Type B pancreatic cell (in vitro differentiated cells): ENCODE results near the gene DSEL. TPM values are rescaled to one million over a fixed set of nuclear protein-coding genes. Genes with fewer than 3 reads are reported as not detected.
A peak's percentile ranks its signal among the peaks of the same experiment; 100 is the strongest.

ENCODE experiments used
- DNase-seq: peaks from one replicate; pipeline ENCODE4 v3.0.0; 2021; ENCODE audit warnings: mixed read lengths; ENCODE audit not compliant: unreplicated experiment; ENCODE audit errors: extremely low spot score
- H3K27ac Mint-ChIP-seq: 2 replicates; pipeline ENCODE4 v1.8.0; 2021; ENCODE audit warnings: mild to moderate bottlenecking, mixed read lengths
- H3K27me3 Mint-ChIP-seq: 2 replicates; pipeline ENCODE4 v1.8.0; 2021; ENCODE audit warnings: mixed read lengths
- H3K36me3 Mint-ChIP-seq: 2 replicates; pipeline ENCODE4 v1.8.0; 2021; ENCODE audit warnings: mixed read lengths
- H3K4me1 Mint-ChIP-seq: one replicate; pipeline ENCODE4 v1.8.0; 2021; ENCODE audit warnings: mixed read lengths; ENCODE audit not compliant: unreplicated experiment
- H3K4me3 Mint-ChIP-seq: 2 replicates; pipeline ENCODE4 v1.8.0; 2021; ENCODE audit warnings: mild to moderate bottlenecking, mixed read lengths
- H3K9me3 Mint-ChIP-seq: 2 replicates; pipeline ENCODE4 v1.8.0; 2021; ENCODE audit warnings: mixed read lengths
- CTCF ChIP-seq: fragments of 200-600 bp; sonication (generic); conservative IDR thresholded peaks from 2 replicates; pipeline ENCODE4 v1.5.0; 2021; ENCODE audit warnings: antibody characterized with exemption, mild to moderate bottlenecking
- long read RNA-seq: library from polyadenylated mRNA; unstranded; transcript quantifications from one replicate; pipeline ENCODE4 v2.0.0, GENCODE V29; 2020
- total RNA-seq: library from RNA; stranded (reverse); gene quantifications from 2 replicates; pipeline ENCODE4 v1.2.1, GENCODE V29; 2021; ENCODE audit warnings: low replicate concordance

The DSEL gene
- 6.2 and 6.9 TPM in 2 replicates for total RNA-seq
- long read RNA-seq, partial matches to known transcripts = 0 of 5 reads
- long read RNA-seq, other reads (novel, unspliced or antisense) = 5 of 5 reads

DNA sequence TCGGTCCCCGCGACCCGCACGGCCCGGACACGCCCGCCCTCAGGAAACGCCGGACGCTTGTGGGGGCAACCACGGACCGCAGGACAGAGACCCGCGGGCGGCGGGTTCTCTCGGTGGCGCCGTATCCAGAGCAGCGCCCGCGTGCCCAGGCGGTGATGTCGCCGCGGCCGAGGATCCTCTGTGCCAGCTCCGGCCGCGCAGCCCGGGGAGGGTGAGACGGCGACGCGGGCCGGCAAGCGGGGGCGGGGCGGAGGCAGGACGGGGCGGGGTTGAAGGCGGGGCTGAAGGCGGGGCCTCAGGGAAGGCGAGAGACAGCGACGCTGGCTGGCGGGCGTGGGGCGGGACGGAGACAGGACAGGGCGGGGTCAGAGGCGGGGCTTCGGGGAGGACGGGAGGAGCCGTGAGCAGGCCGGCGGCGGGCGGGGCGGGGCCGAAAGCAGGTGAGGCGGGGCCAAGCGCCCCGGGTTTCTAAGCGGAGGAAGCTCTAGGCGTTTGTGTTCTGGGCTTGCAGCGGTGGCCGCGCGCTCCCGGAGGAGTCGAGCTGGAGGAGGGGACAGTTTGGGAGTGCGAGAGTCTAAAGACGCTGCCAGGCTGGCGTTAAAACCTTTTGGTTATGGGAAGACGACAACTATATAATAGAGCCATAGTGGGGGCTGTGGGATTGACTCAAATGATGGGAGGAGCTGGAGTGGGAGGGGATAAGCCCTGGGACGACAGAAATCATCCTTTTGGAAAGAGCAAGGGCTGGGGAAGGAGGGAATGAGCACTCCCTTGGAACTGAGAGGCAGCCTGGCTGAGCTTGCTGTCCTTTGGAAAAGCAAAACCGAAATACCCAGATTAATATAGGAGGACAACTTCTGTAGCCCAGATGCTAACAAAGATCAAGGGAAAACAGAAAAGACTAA is at the start of gene DSEL:
DSEL (minus strand) TSS at position 182 of the 905 bp plus-strand sequence. CDS start 2,112 bp downstream, outside the sequence.
- TF ChIP-seq CTCF = no peak
- DNase-seq = peak; percentile 99
- Mint-ChIP-seq H3K4me3 (peak within 1 kb of the TSS; percentile 97), H3K9me3 (no peaks in the 10 kb centered on the region), H3K36me3 (peaks cover 12% of the 10 kb centered on the region), H3K4me1 (peaks cover 12% of the 10 kb centered on the region), H3K27me3 (peaks cover 31% of the 10 kb centered on the region), H3K27ac (peak within 1 kb of the TSS; percentile 81)

DNA sequence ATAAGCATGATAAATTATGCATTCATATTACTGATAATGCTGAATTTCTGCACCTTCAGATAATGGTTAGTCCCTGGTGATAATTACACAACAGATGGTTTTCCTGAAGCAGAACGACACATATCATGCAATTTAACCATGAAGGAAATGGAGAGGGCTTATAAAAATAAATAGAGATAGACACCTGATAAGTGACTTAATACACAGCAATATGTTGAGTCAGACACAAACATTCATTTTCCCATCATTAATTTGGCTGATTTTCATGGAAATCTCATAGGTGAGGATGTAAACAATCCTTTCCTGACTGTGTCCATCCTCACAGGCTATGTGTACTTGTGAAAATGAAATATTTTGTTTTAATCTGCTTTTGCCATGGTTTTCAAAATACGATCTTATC is 36.9 kb upstream of the DSEL start:
- Mint-ChIP-seq H3K27ac (no peak overlapping the region), H3K27me3 (no peaks in the 10 kb centered on the region), H3K9me3 (no peaks in the 10 kb centered on the region), H3K4me3 (no peak overlapping the region), H3K36me3 (no peaks in the 10 kb centered on the region), H3K4me1 (peaks cover 3% of the 10 kb centered on the region)
- no peak for TF ChIP-seq CTCF
- DNase-seq = no peak

DNA sequence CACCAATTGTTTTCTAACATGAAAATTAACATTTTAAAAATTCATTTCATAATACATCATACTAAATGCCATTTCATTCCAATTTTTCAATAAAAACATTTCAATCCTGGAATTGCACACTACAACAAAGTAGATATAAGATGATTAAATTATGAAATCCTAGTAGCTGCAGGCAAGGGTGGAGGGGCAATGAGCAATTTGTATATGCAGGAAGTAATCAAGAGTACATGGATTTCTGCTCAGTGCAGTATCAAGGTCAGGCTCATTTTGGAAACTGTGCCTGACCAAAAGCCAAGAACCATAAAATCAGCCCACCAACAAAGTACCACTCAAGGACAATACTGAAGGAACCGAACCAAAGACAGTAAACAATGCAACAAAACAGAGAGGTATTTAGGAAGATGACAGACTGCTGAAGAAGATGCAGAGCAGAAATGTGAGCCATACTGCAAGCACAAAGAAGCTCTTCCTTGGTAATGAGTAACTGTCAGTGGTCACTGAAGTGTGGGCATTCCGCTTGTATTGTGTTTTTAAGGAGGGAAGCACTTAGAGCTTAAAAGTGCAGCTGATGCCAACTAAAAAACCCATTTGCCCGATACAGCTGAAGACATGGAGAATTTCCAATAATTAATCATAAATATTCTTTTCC is 34.5 kb upstream of the DSEL start:
- H3K4me1 Mint-ChIP-seq = peaks cover 3% of the 10 kb centered on the region
- no peaks in the 10 kb centered on the region for H3K36me3 Mint-ChIP-seq
- no peak overlapping the region for H3K4me3 Mint-ChIP-seq
- no peak for DNase-seq
- no peaks in the 10 kb centered on the region for H3K9me3 Mint-ChIP-seq
- TF ChIP-seq CTCF = no peak
- H3K27ac Mint-ChIP-seq = no peak overlapping the region
- no peaks in the 10 kb centered on the region for H3K27me3 Mint-ChIP-seq

DNA sequence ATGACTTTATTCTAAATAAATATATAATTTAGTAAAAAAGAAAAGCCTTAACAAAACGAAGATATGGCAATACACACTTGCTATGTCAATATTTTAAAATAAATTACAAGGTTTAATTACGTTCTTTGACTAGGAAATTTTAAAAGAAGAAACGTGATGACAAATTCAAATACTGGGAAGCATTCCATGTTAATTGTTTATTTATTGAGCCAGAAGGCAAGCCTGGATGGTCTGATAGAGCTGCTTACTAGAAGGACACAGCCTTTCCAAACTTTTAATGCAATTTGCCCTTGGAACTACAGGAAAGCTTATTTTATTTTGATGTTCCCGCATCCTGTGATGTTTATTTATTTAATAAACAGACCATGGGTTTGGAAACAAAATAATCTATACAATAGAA is 33.4 kb upstream of the DSEL start:
- no peak overlapping the region for H3K27ac Mint-ChIP-seq
- TF ChIP-seq CTCF = no peak
- no peaks in the 10 kb centered on the region for H3K27me3 Mint-ChIP-seq
- H3K36me3 Mint-ChIP-seq = no peaks in the 10 kb centered on the region
- H3K9me3 Mint-ChIP-seq = no peaks in the 10 kb centered on the region
- peaks cover 3% of the 10 kb centered on the region for H3K4me1 Mint-ChIP-seq
- no peak for DNase-seq
- H3K4me3 Mint-ChIP-seq = no peak overlapping the region

DNA sequence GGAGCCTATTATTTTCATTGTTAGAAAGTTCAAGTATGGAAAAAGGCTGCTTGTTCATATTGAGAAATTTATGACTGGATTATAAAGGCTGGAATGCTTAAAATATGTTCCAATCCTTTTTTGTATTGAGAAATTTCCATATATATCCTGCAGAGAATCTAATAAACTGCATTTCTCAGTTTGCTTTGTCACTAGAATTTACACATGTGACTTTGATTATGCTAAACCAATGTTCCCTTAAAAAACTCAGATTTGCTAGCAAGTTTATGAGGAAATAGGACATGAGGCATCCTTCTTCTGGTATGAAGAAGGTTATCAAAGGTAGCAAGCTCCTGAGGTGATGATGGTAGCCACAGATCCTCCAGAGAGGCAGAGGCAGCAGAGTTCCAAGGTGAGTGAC is 29.2 kb upstream of the DSEL start:
- no peaks in the 10 kb centered on the region for H3K36me3 Mint-ChIP-seq
- H3K27ac Mint-ChIP-seq = no peak overlapping the region
- peaks cover 3% of the 10 kb centered on the region for H3K4me1 Mint-ChIP-seq
- no peaks in the 10 kb centered on the region for H3K27me3 Mint-ChIP-seq
- no peak for TF ChIP-seq CTCF
- H3K4me3 Mint-ChIP-seq = no peak overlapping the region
- no peaks in the 10 kb centered on the region for H3K9me3 Mint-ChIP-seq
- no peak for DNase-seq
